AG10803 (cell line): ENCODE measurements around the gene CRTAC1.
A peak's percentile ranks its signal among the peaks of the same experiment; 100 is the strongest.

Experiments used
- DNase-seq: peaks from one replicate; pipeline ENCODE4 v3.0.0; 2010; ENCODE audit warnings: low read depth
- H3K4me3 ChIP-seq: 2 replicates; pipeline ENCODE4 v1.5.1; 2011; ENCODE audit warnings: mild to moderate bottlenecking, low read length, control low read depth
- CTCF ChIP-seq: conservative IDR thresholded peaks from 2 replicates; pipeline ENCODE4 v1.5.1; 2011; ENCODE audit warnings: mild to moderate bottlenecking, low read length, control low read depth, inconsistent platforms

Gene CRTAC1

GRCh38 chr10:97887399-97887798, 143.0 kb downstream of the CRTAC1 start:
- H3K4me3 ChIP-seq: no peak overlapping the region
- DNase-seq: no peak
- TF ChIP-seq CTCF: no peak

- TF ChIP-seq CTCF: no peak
Measured at GRCh38 chr10:97886286-97886685, 144.1 kb downstream of the CRTAC1 start.

GRCh38 chr10:97883092-97883485, 147.3 kb downstream of the CRTAC1 start:
- no peak overlapping the region for H3K4me3 ChIP-seq
- no peak for DNase-seq
- no peak for TF ChIP-seq CTCF

More at GRCh38 chr10:97886286-97886685, 144.1 kb downstream of the CRTAC1 start:
- DNase-seq: no peak
- H3K4me3 ChIP-seq: no peak overlapping the region

GRCh38 chr10:97882142-97883091, 148.0 kb downstream of the CRTAC1 start:
- no peak for TF ChIP-seq CTCF
- peak; percentile 91 for DNase-seq
- H3K4me3 ChIP-seq: no peak overlapping the region

GRCh38 chr10:97880109-97880508, 150.3 kb downstream of the CRTAC1 start:
- H3K4me3 ChIP-seq: no peak overlapping the region
- DNase-seq: no peak
- TF ChIP-seq CTCF: no peak

GRCh38 chr10:97879241-97879640, 151.2 kb downstream of the CRTAC1 start:
- no peak for TF ChIP-seq CTCF
- no peak for DNase-seq
- H3K4me3 ChIP-seq: no peak overlapping the region

GRCh38 chr10:97876402-97876801, 154.0 kb downstream of the CRTAC1 start:
- no peak overlapping the region for H3K4me3 ChIP-seq
- no peak for DNase-seq
- TF ChIP-seq CTCF: no peak
